Renal pelvis (tissue), 12 donors: Measurements from ENCODE around the gene WDR6. TPM values are rescaled to one million over a fixed set of nuclear protein-coding genes. Genes with fewer than 3 reads are reported as not detected.

Experiments
- DNase-seq: peaks from one replicate; pipeline ENCODE4 v3.0.0-alpha.2; 2013
- long read RNA-seq, 16 experiments: transcript quantifications; one replicate each; lab custom pipeline, GENCODE V29; 2026
- polyA plus RNA-seq, 3 donors: library from polyadenylated mRNA; unstranded; fragments of 120-200 nt; gene quantifications; one replicate each; pipeline ENCODE4 v1.2.1, GENCODE V29; 2013; ENCODE audit not compliant: insufficient read length in 3 of 3

Gene WDR6
- polyA plus RNA-seq: 100 to 1,000 TPM; 211 to 244 (median 231) TPM
- long read RNA-seq, donor 1, full-length matches to known transcripts: 17 of 83 reads
- long read RNA-seq, donor 1, partial matches to known transcripts: 42 of 83 reads
- long read RNA-seq, donor 1, other reads (novel, unspliced or antisense): 24 of 83 reads
- long read RNA-seq, donor 2, full-length matches to known transcripts: 27 of 415 reads
- long read RNA-seq, donor 2, partial matches to known transcripts: 338 of 415 reads
- long read RNA-seq, donor 2, other reads (novel, unspliced or antisense): 50 of 415 reads
- long read RNA-seq, donor 3, full-length matches to known transcripts: 23 of 185 reads
- long read RNA-seq, donor 3, partial matches to known transcripts: 162 of 185 reads
- long read RNA-seq, donor 3, other reads (novel, unspliced or antisense): 0 of 185 reads
- long read RNA-seq, donor 4, full-length matches to known transcripts: 22 of 160 reads
- long read RNA-seq, donor 4, partial matches to known transcripts: 138 of 160 reads
- long read RNA-seq, donor 4, other reads (novel, unspliced or antisense): 0 of 160 reads
- long read RNA-seq, donor 5, full-length matches to known transcripts: 18 of 66 reads
- long read RNA-seq, donor 5, partial matches to known transcripts: 48 of 66 reads
- long read RNA-seq, donor 5, other reads (novel, unspliced or antisense): 0 of 66 reads
- long read RNA-seq, donor 6, full-length matches to known transcripts: 22 of 137 reads
- long read RNA-seq, donor 6, partial matches to known transcripts: 115 of 137 reads
- long read RNA-seq, donor 6, other reads (novel, unspliced or antisense): 0 of 137 reads
- long read RNA-seq, donor 7, full-length matches to known transcripts: 19 of 64 reads
- long read RNA-seq, donor 7, partial matches to known transcripts: 45 of 64 reads
- long read RNA-seq, donor 7, other reads (novel, unspliced or antisense): 0 of 64 reads
- long read RNA-seq, donor 8, full-length matches to known transcripts: 12 of 131 reads
- long read RNA-seq, donor 8, partial matches to known transcripts: 92 of 131 reads
- long read RNA-seq, donor 8, other reads (novel, unspliced or antisense): 27 of 131 reads
- long read RNA-seq, donor 9, full-length matches to known transcripts: 19 of 106 reads
- long read RNA-seq, donor 9, partial matches to known transcripts: 69 of 106 reads
- long read RNA-seq, donor 9, other reads (novel, unspliced or antisense): 18 of 106 reads
- long read RNA-seq, donor 10, full-length matches to known transcripts: 16 of 63 reads
- long read RNA-seq, donor 10, partial matches to known transcripts: 47 of 63 reads
- long read RNA-seq, donor 10, other reads (novel, unspliced or antisense): 0 of 63 reads
- long read RNA-seq, donor 11, full-length matches to known transcripts: 11 of 31 reads
- long read RNA-seq, donor 11, partial matches to known transcripts: 20 of 31 reads
- long read RNA-seq, donor 11, other reads (novel, unspliced or antisense): 0 of 31 reads
- long read RNA-seq, donor 12, full-length matches to known transcripts: 43 of 90 reads
- long read RNA-seq, donor 12, partial matches to known transcripts: 47 of 90 reads
- long read RNA-seq, donor 12, other reads (novel, unspliced or antisense): 0 of 90 reads
- long read RNA-seq, donor 13, full-length matches to known transcripts: 4 of 29 reads
- long read RNA-seq, donor 13, partial matches to known transcripts: 25 of 29 reads
- long read RNA-seq, donor 13, other reads (novel, unspliced or antisense): 0 of 29 reads
- long read RNA-seq, donor 14: 0 reads
- long read RNA-seq, donor 15, full-length matches to known transcripts: 32 of 741 reads
- long read RNA-seq, donor 15, partial matches to known transcripts: 545 of 741 reads
- long read RNA-seq, donor 15, other reads (novel, unspliced or antisense): 164 of 741 reads
- long read RNA-seq, donor 16, full-length matches to known transcripts: 18 of 254 reads
- long read RNA-seq, donor 16, partial matches to known transcripts: 236 of 254 reads
- long read RNA-seq, donor 16, other reads (novel, unspliced or antisense): 0 of 254 reads

- DNase-seq: peak; percentile 97
Measured at GRCh38 chr3:49007068-49007770, at the start of gene WDR6. WDR6 (plus strand) TSS chr3:49007391; CDS start chr3:49007432, 41 bp downstream.

- DNase-seq: no peak
Measured at GRCh38 chr3:48960841-48961413, 46.3 kb upstream of the WDR6 start.

- DNase-seq: no peak
Measured at GRCh38 chr3:48962340-48962739, 44.9 kb upstream of the WDR6 start.

GRCh38 chr3:48962939-48963338 lies 44.3 kb upstream of the WDR6 start:
- DNase-seq: no peak

GRCh38 chr3:48963591-48963990 lies 43.6 kb upstream of the WDR6 start:
- DNase-seq: no peak

GRCh38 chr3:48966367-48966766 lies 40.8 kb upstream of the WDR6 start:
- no peak for DNase-seq

GRCh38 chr3:48966876-48967361 lies 40.3 kb upstream of the WDR6 start:
- DNase-seq: no peak

- no peak for DNase-seq
Measured at GRCh38 chr3:48970586-48970985, 36.6 kb upstream of the WDR6 start.

GRCh38 chr3:48974076-48974864 lies 32.9 kb upstream of the WDR6 start:
- DNase-seq: no peak

GRCh38 chr3:48979451-48979850 lies 27.7 kb upstream of the WDR6 start:
- DNase-seq: no peak

GRCh38 chr3:48980295-48980694 lies 26.9 kb upstream of the WDR6 start:
- no peak for DNase-seq

GRCh38 chr3:48982016-48982415 lies 25.2 kb upstream of the WDR6 start:
- no peak for DNase-seq

GRCh38 chr3:48982686-48983085 lies 24.5 kb upstream of the WDR6 start:
- DNase-seq: no peak

GRCh38 chr3:48983096-48983495 lies 24.1 kb upstream of the WDR6 start:
- no peak for DNase-seq

GRCh38 chr3:48984663-48985062 lies 22.5 kb upstream of the WDR6 start:
- no peak for DNase-seq

GRCh38 chr3:48985831-48986376 lies 21.3 kb upstream of the WDR6 start:
- no peak for DNase-seq

- DNase-seq: no peak
Measured at GRCh38 chr3:48989126-48989795, 17.9 kb upstream of the WDR6 start.
